Thoracic aorta (tissue), 2 donors: ENCODE results near the gene COL7A1. TPM values are rescaled to one million over a fixed set of nuclear protein-coding genes. Genes with fewer than 3 reads are reported as not detected.
A peak's percentile ranks its signal among the peaks of the same experiment; 100 is the strongest.

ENCODE experiments used
- ATAC-seq: fragments of 150-250 bp; one replicate; pipeline ENCODE4 v1.8.0; 2017; ENCODE audit warnings: low read depth; ENCODE audit not compliant: insufficient number of reproducible peaks, low FRiP score
- DNase-seq: peaks from one replicate; pipeline ENCODE4 v3.0.0-alpha.2; 2020; ENCODE audit warnings: low spot score
- H3K27ac ChIP-seq, 2 donors: fragments of 200-600 bp; sonication (generic); 1 replicate in 1 of 2; 2 replicates in 1 of 2; pipeline ENCODE4 v1.5.1; 2016; ENCODE audit warnings: mild to moderate bottlenecking in 2 of 2, moderate library complexity in 2 of 2
- H3K27me3 ChIP-seq: fragments of 200-600 bp; sonication (generic); replicated peaks from 2 replicates; pipeline ENCODE4 v1.6.0; 2016; ENCODE audit warnings: mild to moderate bottlenecking; ENCODE audit not compliant: insufficient read depth
- H3K36me3 ChIP-seq: fragments of 200-600 bp; sonication (generic); one replicate; pipeline ENCODE4 v1.5.1; 2016
- H3K4me1 ChIP-seq, 2 donors: fragments of 200-600 bp; sonication (generic); 1 replicate in 1 of 2; 2 replicates in 1 of 2; pipeline versions ENCODE4 v1.5.1 to v1.6.0; 2016; ENCODE audit warnings: low read depth in 2 of 2, mild to moderate bottlenecking in 1 of 2; ENCODE audit not compliant: control insufficient read depth in 1 of 2
- H3K4me3 ChIP-seq: fragments of 200-600 bp; sonication (generic); 2 replicates; pipeline ENCODE4 v1.5.1; 2016; ENCODE audit warnings: mild to moderate bottlenecking
- H3K9me3 ChIP-seq: fragments of 200-600 bp; sonication (generic); 2 replicates; pipeline ENCODE4 v1.5.1; 2016
- CTCF ChIP-seq: fragments of 200-600 bp; sonication (generic); IDR thresholded peaks from one replicate; pipeline ENCODE4 v1.5.1; 2019; ENCODE audit warnings: antibody characterized with exemption
- total RNA-seq, 2 donors: library from RNA; depleted of rRNA; stranded (reverse); fragments of >200 nt; gene quantifications; one replicate each; pipeline versions ENCODE4 v1.1.0 to v1.2.3, GENCODE V29; 2016

COL7A1 gene
- total RNA-seq, 2 donors from 2014 or later: 16.4 to 26.7 TPM

- DNase-seq (peak; percentile 61), ATAC-seq (peak; percentile 82)
- H3K36me3 ChIP-seq: peaks cover 34% of the 10 kb centered on the region
These were observed 3.4 kb upstream of the COL7A1 start for GRCh38 chr3:48598323-48599076.

GRCh38 chr3:48597408-48597800, 2.3 kb upstream of the COL7A1 start:
- TF ChIP-seq CTCF: no peak
- ATAC-seq: no peak
- H3K9me3 ChIP-seq: no peaks in the 10 kb centered on the region
- no peaks in the 10 kb centered on the region for H3K27me3 ChIP-seq
- peak overlapping the region; percentile 90 to 93 for H3K27ac ChIP-seq
- H3K4me3 ChIP-seq: no peak overlapping the region
- peaks cover 24% of the 10 kb centered on the region for H3K36me3 ChIP-seq
- DNase-seq: no peak
- peaks cover 31 to 73% of the 10 kb centered on the region in 2 donors for H3K4me1 ChIP-seq

More at GRCh38 chr3:48598323-48599076, 3.4 kb upstream of the COL7A1 start:
- no peak for TF ChIP-seq CTCF
- H3K27me3 ChIP-seq: no peaks in the 10 kb centered on the region
- peaks cover 31 to 73% of the 10 kb centered on the region in 2 donors for H3K4me1 ChIP-seq
- H3K9me3 ChIP-seq: no peaks in the 10 kb centered on the region
- peak overlapping the region; percentile 24 for H3K4me3 ChIP-seq
- peak overlapping the region; percentile 90 to 93 for H3K27ac ChIP-seq

GRCh38 chr3:48596676-48597407, 1.7 kb upstream of the COL7A1 start:
- H3K27ac ChIP-seq: peak overlapping the region; percentile 90 to 93
- H3K36me3 ChIP-seq: peaks cover 19% of the 10 kb centered on the region
- peaks cover 31 to 73% of the 10 kb centered on the region in 2 donors for H3K4me1 ChIP-seq
- ATAC-seq (no peak), DNase-seq (no peak)
- H3K4me3 ChIP-seq: no peak overlapping the region
- TF ChIP-seq CTCF: no peak
- H3K27me3 ChIP-seq: no peaks in the 10 kb centered on the region
- H3K9me3 ChIP-seq: no peaks in the 10 kb centered on the region

- Histone ChIP-seq H3K4me3 (no peak overlapping the region), H3K4me1 (peaks cover 31 to 72% of the 10 kb centered on the region in 2 donors), H3K27me3 (no peaks in the 10 kb centered on the region), H3K9me3 (no peaks in the 10 kb centered on the region), H3K27ac (peak overlapping the region; percentile 30 to 93), H3K36me3 (peaks cover 13% of the 10 kb centered on the region)
- no peak for TF ChIP-seq CTCF
- ATAC-seq: no peak
- no peak for DNase-seq
These were observed 1.0 kb upstream of the COL7A1 start for GRCh38 chr3:48596157-48596556.

- Histone ChIP-seq H3K27ac (peak overlapping the region; percentile 30 to 93), H3K36me3 (peaks cover 8% of the 10 kb centered on the region), H3K4me1 (peaks cover 31 to 66% of the 10 kb centered on the region in 2 donors), H3K9me3 (no peaks in the 10 kb centered on the region), H3K4me3 (peak overlapping the region; percentile 73), H3K27me3 (no peaks in the 10 kb centered on the region)
- peak; percentile 58 for DNase-seq
- ATAC-seq: peak; percentile 0
- TF ChIP-seq CTCF: no peak
These were observed 495 bp upstream of the COL7A1 start for GRCh38 chr3:48595526-48596121.
